Neuron (in vitro differentiated cells): ENCODE data around the gene SDF2L1.
"Not testable (repeated sequence)": the region's sequence is repeated elsewhere in the genome, so short reads cannot be mapped to it uniquely, and the experiment has no call there.

ENCODE experiments used
- H2AFZ ChIP-seq: one replicate; pipeline ENCODE4 v1.6.1; 2013; ENCODE audit warnings: low read depth, mild to moderate bottlenecking, inconsistent platforms, low read length, moderate library complexity
- H3K27me3 ChIP-seq: one replicate; pipeline ENCODE4 v1.6.1; 2013; ENCODE audit warnings: low read length; ENCODE audit not compliant: insufficient read depth
- H3K36me3 ChIP-seq: one replicate; pipeline ENCODE4 v1.6.1; 2013; ENCODE audit warnings: low read length; ENCODE audit not compliant: insufficient read depth
- H3K4me1 ChIP-seq: one replicate; pipeline ENCODE4 v1.6.1; 2013; ENCODE audit warnings: low read length; ENCODE audit not compliant: insufficient read depth
- H3K4me3 ChIP-seq: 2 replicates; pipeline ENCODE4 v1.5.1; 2013; ENCODE audit warnings: mild to moderate bottlenecking, low read length, moderate library complexity
- H3K9me3 ChIP-seq: one replicate; pipeline ENCODE4 v1.6.1; 2013; ENCODE audit warnings: low read length

Gene SDF2L1

GRCh38 chr22:21609556-21610157 lies 32.4 kb upstream of the SDF2L1 start:
- not testable (repeated sequence) for H2AFZ ChIP-seq, H3K4me1 ChIP-seq, H3K27me3 ChIP-seq, H3K4me3 ChIP-seq, H3K9me3 ChIP-seq
- H3K36me3 ChIP-seq: peaks cover 46% of the 10 kb centered on the region

GRCh38 chr22:21611210-21611977 lies 30.7 kb upstream of the SDF2L1 start:
- H3K36me3 ChIP-seq: peaks cover 51% of the 10 kb centered on the region
- no peaks in the 10 kb centered on the region for H3K27me3 ChIP-seq
- H3K4me3 ChIP-seq: no peak overlapping the region
- H3K9me3 ChIP-seq: no peaks in the 10 kb centered on the region
- H3K4me1 ChIP-seq: no peaks in the 10 kb centered on the region
- H2AFZ ChIP-seq: no peak overlapping the region

GRCh38 chr22:21612858-21613257 lies 29.2 kb upstream of the SDF2L1 start:
- H2AFZ ChIP-seq: no peak overlapping the region
- H3K4me1 ChIP-seq: no peaks in the 10 kb centered on the region
- no peaks in the 10 kb centered on the region for H3K27me3 ChIP-seq
- no peaks in the 10 kb centered on the region for H3K9me3 ChIP-seq
- H3K4me3 ChIP-seq: no peak overlapping the region
- H3K36me3 ChIP-seq: peaks cover 53% of the 10 kb centered on the region

GRCh38 chr22:21613553-21614233 lies 28.4 kb upstream of the SDF2L1 start:
- H3K27me3 ChIP-seq: no peaks in the 10 kb centered on the region
- peaks cover 53% of the 10 kb centered on the region for H3K36me3 ChIP-seq
- no peaks in the 10 kb centered on the region for H3K4me1 ChIP-seq
- no peak overlapping the region for H2AFZ ChIP-seq
- no peak overlapping the region for H3K4me3 ChIP-seq
- H3K9me3 ChIP-seq: no peaks in the 10 kb centered on the region

GRCh38 chr22:21615731-21616130 lies 26.4 kb upstream of the SDF2L1 start:
- Histone ChIP-seq H2AFZ (no peak overlapping the region), H3K9me3 (no peaks in the 10 kb centered on the region), H3K27me3 (no peaks in the 10 kb centered on the region), H3K4me3 (no peak overlapping the region), H3K36me3 (peaks cover 47% of the 10 kb centered on the region), H3K4me1 (no peaks in the 10 kb centered on the region)

GRCh38 chr22:21617337-21617736 lies 24.8 kb upstream of the SDF2L1 start:
- H3K36me3 ChIP-seq: peaks cover 39% of the 10 kb centered on the region
- H2AFZ ChIP-seq, H3K9me3 ChIP-seq, H3K27me3 ChIP-seq, H3K4me1 ChIP-seq, H3K4me3 ChIP-seq: not testable (repeated sequence)

GRCh38 chr22:21621025-21621424 lies 21.1 kb upstream of the SDF2L1 start:
- Histone ChIP-seq H3K4me1 (peaks cover 8% of the 10 kb centered on the region), H3K4me3 (no peak overlapping the region), H3K36me3 (peaks cover 26% of the 10 kb centered on the region), H2AFZ (no peak overlapping the region), H3K27me3 (no peaks in the 10 kb centered on the region), H3K9me3 (no peaks in the 10 kb centered on the region)

- Histone ChIP-seq H3K27me3 (no peaks in the 10 kb centered on the region), H3K9me3 (no peaks in the 10 kb centered on the region), H3K4me1 (peaks cover 8% of the 10 kb centered on the region), H3K36me3 (peaks cover 25% of the 10 kb centered on the region), H2AFZ (no peak overlapping the region), H3K4me3 (no peak overlapping the region)
These were observed 19.8 kb upstream of the SDF2L1 start for GRCh38 chr22:21622011-21622918.

GRCh38 chr22:21622919-21623647 lies 19.0 kb upstream of the SDF2L1 start:
- Histone ChIP-seq H3K9me3 (no peaks in the 10 kb centered on the region), H3K27me3 (no peaks in the 10 kb centered on the region), H3K4me1 (peaks cover 8% of the 10 kb centered on the region), H3K36me3 (peaks cover 30% of the 10 kb centered on the region), H3K4me3 (no peak overlapping the region), H2AFZ (no peak overlapping the region)

GRCh38 chr22:21623648-21623970 lies 18.5 kb upstream of the SDF2L1 start:
- no peak overlapping the region for H2AFZ ChIP-seq
- H3K36me3 ChIP-seq: peaks cover 32% of the 10 kb centered on the region
- H3K4me1 ChIP-seq: peaks cover 8% of the 10 kb centered on the region
- no peak overlapping the region for H3K4me3 ChIP-seq
- H3K9me3 ChIP-seq: no peaks in the 10 kb centered on the region
- no peaks in the 10 kb centered on the region for H3K27me3 ChIP-seq

- H3K36me3 ChIP-seq: peaks cover 30% of the 10 kb centered on the region
These were observed 17.8 kb upstream of the SDF2L1 start for GRCh38 chr22:21624120-21624879.

More at GRCh38 chr22:21624120-21624879, 17.8 kb upstream of the SDF2L1 start:
- Histone ChIP-seq H3K9me3 (no peaks in the 10 kb centered on the region), H3K27me3 (no peaks in the 10 kb centered on the region), H3K4me1 (peaks cover 8% of the 10 kb centered on the region), H3K4me3 (no peak overlapping the region), H2AFZ (no peak overlapping the region)
